BLaER1 (cell line): ENCODE data around the gene ARSB.
A peak's percentile ranks its signal among the peaks of the same experiment; 100 is the strongest.

Experiments used
- H3K27ac ChIP-seq: shearing (Covaris generic); formaldehyde crosslinking; 2 replicates; pipeline ENCODE4 v1.8.1; 2022
- H3K27me3 ChIP-seq: shearing (Covaris generic); formaldehyde crosslinking; 2 replicates; pipeline ENCODE4 v1.8.1; 2022
- H3K36me3 ChIP-seq: shearing (Covaris generic); formaldehyde crosslinking; 2 replicates; pipeline ENCODE4 v1.8.1; 2022
- H3K4me1 ChIP-seq: shearing (Covaris generic); formaldehyde crosslinking; 2 replicates; pipeline ENCODE4 v1.8.1; 2022
- H3K4me2 ChIP-seq: shearing (Covaris generic); formaldehyde crosslinking; 2 replicates; pipeline ENCODE4 v1.8.1; 2022
- H3K4me3 ChIP-seq: shearing (Covaris generic); formaldehyde crosslinking; 2 replicates; pipeline ENCODE4 v1.8.1; 2022
- H3K9ac ChIP-seq: shearing (Covaris generic); formaldehyde crosslinking; 2 replicates; pipeline ENCODE4 v1.8.1; 2022
- H3K9me3 ChIP-seq: shearing (Covaris generic); formaldehyde crosslinking; 2 replicates; pipeline ENCODE4 v1.8.1; 2022
- H4K20me1 ChIP-seq: shearing (Covaris generic); formaldehyde crosslinking; 2 replicates; pipeline ENCODE4 v1.8.1; 2022
- Cebpa-rat ChIP-seq: shearing (Covaris generic); IDR thresholded peaks from 2 replicates; pipeline ENCODE4 v1.8.1; 2022

The ARSB gene

GRCh38 chr5:78760366-78760765 is 224.7 kb downstream of the ARSB start:
- Histone ChIP-seq H3K27me3 (no peaks in the 10 kb centered on the region), H3K4me2 (peak overlapping the region; percentile 12; the same call in 1 of the 2 replicates), H3K4me1 (peaks cover 19% of the 10 kb centered on the region), H3K36me3 (no peaks in the 10 kb centered on the region), H3K9me3 (no peaks in the 10 kb centered on the region), H3K4me3 (no peak overlapping the region), H3K9ac (no peak overlapping the region), H4K20me1 (no peaks in the 10 kb centered on the region), H3K27ac (no peak overlapping the region)
- no peak for TF ChIP-seq Cebpa-rat

GRCh38 chr5:78758169-78758839 is 226.8 kb downstream of the ARSB start:
- Histone ChIP-seq H3K27ac (no peak overlapping the region), H3K4me1 (peaks cover 23% of the 10 kb centered on the region), H3K9ac (no peak overlapping the region), H3K4me2 (no peak overlapping the region), H3K36me3 (no peaks in the 10 kb centered on the region), H3K9me3 (no peaks in the 10 kb centered on the region), H3K27me3 (no peaks in the 10 kb centered on the region), H4K20me1 (no peaks in the 10 kb centered on the region), H3K4me3 (no peak overlapping the region)
- TF ChIP-seq Cebpa-rat: no peak

- H3K27me3 ChIP-seq: no peaks in the 10 kb centered on the region
- no peak overlapping the region for H3K27ac ChIP-seq
- H3K4me2 ChIP-seq: peak overlapping the region; percentile 23; the same call in 1 of the 2 replicates
- H3K4me3 ChIP-seq: no peak overlapping the region
- H3K9me3 ChIP-seq: no peaks in the 10 kb centered on the region
- peaks cover 23% of the 10 kb centered on the region for H3K4me1 ChIP-seq
- H3K9ac ChIP-seq: no peak overlapping the region
- TF ChIP-seq Cebpa-rat: no peak
- no peaks in the 10 kb centered on the region for H3K36me3 ChIP-seq
- no peaks in the 10 kb centered on the region for H4K20me1 ChIP-seq
These were observed 227.6 kb downstream of the ARSB start for GRCh38 chr5:78757269-78758053.

- Histone ChIP-seq H3K36me3 (no peaks in the 10 kb centered on the region), H3K9me3 (no peaks in the 10 kb centered on the region), H3K4me3 (no peak overlapping the region), H3K4me1 (peaks cover 23% of the 10 kb centered on the region), H3K9ac (no peak overlapping the region), H3K27me3 (no peaks in the 10 kb centered on the region), H3K27ac (no peak overlapping the region), H4K20me1 (no peaks in the 10 kb centered on the region), H3K4me2 (peak overlapping the region; percentile 23; the same call in 1 of the 2 replicates)
- TF ChIP-seq Cebpa-rat: no peak
These were observed 228.3 kb downstream of the ARSB start for GRCh38 chr5:78756858-78757257.

GRCh38 chr5:78755822-78756429 is 229.2 kb downstream of the ARSB start:
- no peak for TF ChIP-seq Cebpa-rat
- no peaks in the 10 kb centered on the region for H4K20me1 ChIP-seq
- H3K27ac ChIP-seq: no peak overlapping the region
- no peaks in the 10 kb centered on the region for H3K36me3 ChIP-seq
- no peak overlapping the region for H3K9ac ChIP-seq
- no peak overlapping the region for H3K4me2 ChIP-seq
- no peak overlapping the region for H3K4me3 ChIP-seq
- peaks cover 23% of the 10 kb centered on the region for H3K4me1 ChIP-seq
- H3K9me3 ChIP-seq: no peaks in the 10 kb centered on the region
- H3K27me3 ChIP-seq: no peaks in the 10 kb centered on the region

- no peaks in the 10 kb centered on the region for H4K20me1 ChIP-seq
- H3K36me3 ChIP-seq: no peaks in the 10 kb centered on the region
- no peak overlapping the region for H3K4me3 ChIP-seq
- H3K27me3 ChIP-seq: no peaks in the 10 kb centered on the region
- no peak overlapping the region for H3K27ac ChIP-seq
- H3K9me3 ChIP-seq: no peaks in the 10 kb centered on the region
- H3K4me1 ChIP-seq: peaks cover 16% of the 10 kb centered on the region
- H3K4me2 ChIP-seq: no peak overlapping the region
- no peak overlapping the region for H3K9ac ChIP-seq
- TF ChIP-seq Cebpa-rat: no peak
These were observed 230.5 kb downstream of the ARSB start for GRCh38 chr5:78754655-78755054.

- H3K4me1 ChIP-seq: peaks cover 16% of the 10 kb centered on the region
These were observed 232.0 kb downstream of the ARSB start for GRCh38 chr5:78753093-78753531.

GRCh38 chr5:78751872-78752271 is 233.2 kb downstream of the ARSB start:
- Histone ChIP-seq H3K4me1 (peaks cover 7% of the 10 kb centered on the region), H3K9me3 (no peaks in the 10 kb centered on the region), H3K9ac (no peak overlapping the region), H3K4me2 (no peak overlapping the region), H3K27ac (no peak overlapping the region), H3K4me3 (no peak overlapping the region), H3K36me3 (no peaks in the 10 kb centered on the region), H4K20me1 (no peaks in the 10 kb centered on the region), H3K27me3 (no peaks in the 10 kb centered on the region)
- TF ChIP-seq Cebpa-rat: no peak

More at GRCh38 chr5:78753093-78753531, 232.0 kb downstream of the ARSB start:
- no peak for TF ChIP-seq Cebpa-rat
- Histone ChIP-seq H3K27me3 (no peaks in the 10 kb centered on the region), H3K9me3 (no peaks in the 10 kb centered on the region), H3K9ac (no peak overlapping the region), H3K4me3 (no peak overlapping the region), H3K4me2 (no peak overlapping the region), H3K36me3 (no peaks in the 10 kb centered on the region), H4K20me1 (no peaks in the 10 kb centered on the region), H3K27ac (no peak overlapping the region)

- no peak overlapping the region for H3K4me3 ChIP-seq
- H3K27ac ChIP-seq: no peak overlapping the region
- no peak overlapping the region for H3K4me2 ChIP-seq
- H3K9me3 ChIP-seq: no peaks in the 10 kb centered on the region
- no peaks in the 10 kb centered on the region for H4K20me1 ChIP-seq
- no peaks in the 10 kb centered on the region for H3K27me3 ChIP-seq
- TF ChIP-seq Cebpa-rat: no peak
- H3K9ac ChIP-seq: no peak overlapping the region
- H3K4me1 ChIP-seq: 0 out of 2 replicates have a peak, but pooled peaks cover 4% of the 10 kb centered on the region
- H3K36me3 ChIP-seq: no peaks in the 10 kb centered on the region
These were observed 234.8 kb downstream of the ARSB start for GRCh38 chr5:78750281-78750680.
